ENCODE results near the gene GRIN2A. TPM values are rescaled to one million over a fixed set of nuclear protein-coding genes. Genes with fewer than 3 reads are reported as not detected.

Gene GRIN2A
- polyA plus RNA-seq, 1 donor (not counting 4 experiments of a cell fraction or from before 2014, with no cell fraction given) = 0.01 TPM

DNA sequence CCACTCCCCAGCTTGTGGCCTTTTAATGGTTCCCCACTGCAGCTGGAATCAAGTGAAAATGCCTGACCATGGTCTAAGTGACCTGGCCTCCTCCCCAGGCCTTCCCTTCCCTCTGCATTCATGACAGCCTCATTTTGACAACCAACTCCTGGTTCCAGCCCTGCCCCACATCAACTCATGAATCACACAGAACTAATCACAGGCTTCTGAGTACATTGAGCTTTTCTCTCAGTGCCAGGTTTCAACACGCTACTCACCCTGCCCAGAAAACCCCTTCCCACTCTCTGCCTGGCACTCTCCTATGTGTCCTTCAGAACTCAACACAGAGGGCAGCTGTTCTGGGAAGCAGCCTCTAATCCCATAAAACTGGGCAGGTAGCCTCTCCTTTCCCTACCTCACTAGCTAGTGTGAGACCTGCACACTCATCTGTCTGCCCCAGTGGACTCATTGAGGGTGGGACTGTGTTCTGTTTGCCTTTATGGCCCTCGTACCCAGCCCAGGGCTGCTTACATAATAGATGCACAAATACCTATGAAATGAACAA lies 313.6 kb downstream of the GRIN2A start:
- DNase-seq (ENCODE audit: low read depth, low spot score) (peak; percentile 19), FAIRE-seq (peak; percentile 84)
- Histone ChIP-seq H3K79me2 (ENCODE audit: control insufficient read depth, insufficient read depth, low read length) (no peaks in the 10 kb centered on the region), H3K9me1 (ENCODE audit: control insufficient read depth, extremely low read depth, insufficient read depth, low read length) (no peaks in the 10 kb centered on the region), H3K4me2 (ENCODE audit: control insufficient read depth, extremely low read depth, insufficient read depth, low read depth, low read length) (peak overlapping the region; percentile 53), H3K9ac (ENCODE audit: control insufficient read depth, extremely low read depth, insufficient read depth, low read length) (no peak overlapping the region), H3K9me3 (ENCODE audit: control insufficient read depth, low read depth, low read length) (no peaks in the 10 kb centered on the region), H3K27ac (ENCODE audit: control insufficient read depth, insufficient read depth, low read length) (peak overlapping the region; percentile 57), H4K20me1 (ENCODE audit: control insufficient read depth, extremely low read depth, insufficient read depth, low read length) (no peaks in the 10 kb centered on the region), H2AFZ (ENCODE audit: control insufficient read depth, low read length) (peak overlapping the region; percentile 31), H3K4me1 (ENCODE audit: control insufficient read depth, extremely low read depth, insufficient read depth, low read length) (peaks cover 41% of the 10 kb centered on the region), H3K4me3 (ENCODE audit: control insufficient read depth in 2 of 3, extremely low read depth in 1 of 3, insufficient read depth in 2 of 3, low read depth in 1 of 3, low read length in 3 of 3) (no peak overlapping the region), H3K36me3 (ENCODE audit: control insufficient read depth in 2 of 2, extremely low read depth in 1 of 2, insufficient read depth in 2 of 2, low read length in 2 of 2) (no peaks in the 10 kb centered on the region), H3K27me3 (ENCODE audit: control insufficient read depth, extremely low read depth, insufficient read depth, low read length) (no peaks in the 10 kb centered on the region)
- no peak for TF ChIP-seq EZH2 (IDR thresholded peaks at IDR 0.05; ENCODE audit: low read length)
- TF ChIP-seq, protein P1, sequence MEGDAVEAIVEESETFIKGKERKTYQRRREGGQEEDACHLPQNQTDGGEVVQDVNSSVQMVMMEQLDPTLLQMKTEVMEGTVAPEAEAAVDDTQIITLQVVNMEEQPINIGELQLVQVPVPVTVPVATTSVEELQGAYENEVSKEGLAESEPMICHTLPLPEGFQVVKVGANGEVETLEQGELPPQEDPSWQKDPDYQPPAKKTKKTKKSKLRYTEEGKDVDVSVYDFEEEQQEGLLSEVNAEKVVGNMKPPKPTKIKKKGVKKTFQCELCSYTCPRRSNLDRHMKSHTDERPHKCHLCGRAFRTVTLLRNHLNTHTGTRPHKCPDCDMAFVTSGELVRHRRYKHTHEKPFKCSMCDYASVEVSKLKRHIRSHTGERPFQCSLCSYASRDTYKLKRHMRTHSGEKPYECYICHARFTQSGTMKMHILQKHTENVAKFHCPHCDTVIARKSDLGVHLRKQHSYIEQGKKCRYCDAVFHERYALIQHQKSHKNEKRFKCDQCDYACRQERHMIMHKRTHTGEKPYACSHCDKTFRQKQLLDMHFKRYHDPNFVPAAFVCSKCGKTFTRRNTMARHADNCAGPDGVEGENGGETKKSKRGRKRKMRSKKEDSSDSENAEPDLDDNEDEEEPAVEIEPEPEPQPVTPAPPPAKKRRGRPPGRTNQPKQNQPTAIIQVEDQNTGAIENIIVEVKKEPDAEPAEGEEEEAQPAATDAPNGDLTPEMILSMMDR (optimal IDR thresholded peaks at IDR 0.05 in 1 of 3, IDR thresholded peaks at IDR 0.05 in 1 of 3, conservative IDR thresholded peaks at IDR 0.05 in 1 of 3; ENCODE audit: extremely low read depth in 1 of 3, insufficient read depth in 2 of 3, low read length in 3 of 3) = no peak
- dilution Hi-C loops (cut with MboI; ENCODE audit: extremely low pct_ligation_motif_present, low sequenced_read_pairs) = no loop called here

DNA sequence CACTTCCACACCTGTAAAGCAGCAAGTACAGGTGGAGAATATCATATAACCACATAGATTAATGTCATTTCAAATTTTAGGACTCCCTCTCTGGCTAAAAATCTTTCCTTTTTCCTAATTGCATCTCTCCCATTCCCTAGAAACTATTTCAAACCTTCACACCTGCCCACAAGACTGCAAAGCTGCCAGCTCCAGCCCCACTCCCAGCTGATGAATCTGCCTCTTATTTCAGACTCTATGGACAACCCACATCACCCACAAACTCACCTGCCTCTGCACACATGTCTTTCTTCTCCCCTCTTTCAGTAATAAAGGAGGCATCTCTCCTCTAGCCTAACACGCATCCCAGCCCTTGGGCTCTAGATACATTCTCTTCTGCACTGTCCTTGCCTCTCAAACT lies 315.1 kb downstream of the GRIN2A start:
- no peak for TF ChIP-seq EZH2 (IDR thresholded peaks at IDR 0.05; ENCODE audit: low read length)
- TF ChIP-seq, protein P1 (optimal IDR thresholded peaks at IDR 0.05 in 1 of 3, IDR thresholded peaks at IDR 0.05 in 1 of 3, conservative IDR thresholded peaks at IDR 0.05 in 1 of 3; ENCODE audit: extremely low read depth in 1 of 3, insufficient read depth in 2 of 3, low read length in 3 of 3) = no peak
- H3K27me3 ChIP-seq (ENCODE audit: control insufficient read depth, extremely low read depth, insufficient read depth, low read length) = no peaks in the 10 kb centered on the region
- H4K20me1 ChIP-seq (ENCODE audit: control insufficient read depth, extremely low read depth, insufficient read depth, low read length) = no peaks in the 10 kb centered on the region
- H3K4me3 ChIP-seq (ENCODE audit: control insufficient read depth in 2 of 3, extremely low read depth in 1 of 3, insufficient read depth in 2 of 3, low read depth in 1 of 3, low read length in 3 of 3) = no peak overlapping the region
- FAIRE-seq (no peak), DNase-seq (ENCODE audit: low read depth, low spot score) (no peak)
- dilution Hi-C loops (cut with MboI; ENCODE audit: extremely low pct_ligation_motif_present, low sequenced_read_pairs) = no loop called here
- no peaks in the 10 kb centered on the region for H3K79me2 ChIP-seq (ENCODE audit: control insufficient read depth, insufficient read depth, low read length)
- no peak overlapping the region for H2AFZ ChIP-seq (ENCODE audit: control insufficient read depth, low read length)
- no peak overlapping the region for H3K27ac ChIP-seq (ENCODE audit: control insufficient read depth, insufficient read depth, low read length)
- H3K9me1 ChIP-seq (ENCODE audit: control insufficient read depth, extremely low read depth, insufficient read depth, low read length) = no peaks in the 10 kb centered on the region
- H3K36me3 ChIP-seq (ENCODE audit: control insufficient read depth in 2 of 2, extremely low read depth in 1 of 2, insufficient read depth in 2 of 2, low read length in 2 of 2) = no peaks in the 10 kb centered on the region
- no peak overlapping the region for H3K4me2 ChIP-seq (ENCODE audit: control insufficient read depth, extremely low read depth, insufficient read depth, low read depth, low read length)
- no peaks in the 10 kb centered on the region for H3K9me3 ChIP-seq (ENCODE audit: control insufficient read depth, low read depth, low read length)
- peaks cover 41% of the 10 kb centered on the region for H3K4me1 ChIP-seq (ENCODE audit: control insufficient read depth, extremely low read depth, insufficient read depth, low read length)
- H3K9ac ChIP-seq (ENCODE audit: control insufficient read depth, extremely low read depth, insufficient read depth, low read length) = no peak overlapping the region

All from keratinocyte (primary cell).